Cardiac muscle cell (in vitro differentiated cells and primary cell): ENCODE data around the gene AP3S1. TPM values are rescaled to one million over a fixed set of nuclear protein-coding genes. Genes with fewer than 3 reads are reported as not detected.

Experiments used
- DNase-seq, 2 donors: peaks; one replicate each; pipeline versions ENCODE4 v3.0.0 to v3.0.0-alpha.2; 2010 to 2017; ENCODE audit warnings: low read depth in 1 of 2, low spot score in 1 of 2
- H3K27ac ChIP-seq: fragments of 200-600 bp; sonication (generic); 2 replicates; pipeline ENCODE4 v1.5.1; 2016
- H3K27me3 ChIP-seq: fragments of 200-600 bp; sonication (generic); 2 replicates; pipeline ENCODE4 v1.6.0; 2016; ENCODE audit warnings: control low read depth
- H3K36me3 ChIP-seq: fragments of 200-600 bp; sonication (generic); 2 replicates; pipeline ENCODE4 v1.5.1; 2016; ENCODE audit warnings: control low read depth
- H3K4me1 ChIP-seq: fragments of 200-600 bp; sonication (generic); 2 replicates; pipeline ENCODE4 v1.8.1; 2017; ENCODE audit warnings: low read depth, mild to moderate bottlenecking, mixed run types
- H3K4me3 ChIP-seq: fragments of 200-600 bp; sonication (generic); 2 replicates; pipeline ENCODE4 v1.5.1; 2016; ENCODE audit warnings: mild to moderate bottlenecking
- H3K9me3 ChIP-seq: fragments of 200-600 bp; sonication (generic); 2 replicates; pipeline ENCODE4 v1.5.1; 2017; ENCODE audit warnings: low read depth, mild to moderate bottlenecking, control low read depth
- polyA plus RNA-seq: library from polyadenylated mRNA; unstranded; fragments of >200 nt; fragmentation: Nextera tagmentation; extraction: Ambion mirVana; gene quantifications from 2 replicates; pipeline ENCODE4 v1.2.1, GENCODE V29; 2016
- total RNA-seq: library from RNA; depleted of rRNA; stranded (reverse); fragments of >200 nt; gene quantifications from 2 replicates; pipeline ENCODE4 v1.2.3, GENCODE V29; 2016
- TF ChIP-seq, protein P1 (sequence below): IDR thresholded peaks from 2 replicates; pipeline ENCODE4 v1.5.1; 2012; ENCODE audit warnings: low read depth, mild to moderate bottlenecking, low read length

The AP3S1 gene
- total and polyA plus RNA-seq, 2 experiments from 2014 or later, result 62.5 to 86.6 TPM

DNA sequence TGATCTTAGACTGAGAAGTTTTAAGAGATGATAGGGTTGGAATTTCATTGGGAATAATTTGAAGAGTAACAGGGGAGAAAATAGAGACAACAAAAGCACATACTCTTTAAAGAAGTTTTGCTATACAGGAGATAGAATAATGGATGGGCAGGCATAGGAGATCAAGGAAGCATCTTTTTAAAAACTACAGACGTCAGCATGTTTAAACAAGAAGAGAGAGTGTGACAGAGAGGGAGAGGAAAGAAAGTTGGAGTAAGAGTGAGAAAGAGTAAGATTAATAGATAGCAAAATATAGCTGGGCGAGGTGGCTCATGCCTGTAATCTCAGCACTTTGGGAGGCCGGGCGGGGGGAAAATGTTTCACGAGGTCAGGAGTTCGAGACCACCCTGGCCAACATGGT is 115.2 kb downstream of the AP3S1 start:
- Histone ChIP-seq H3K4me3 (no peak overlapping the region), H3K27ac (no peak overlapping the region), H3K9me3 (no peaks in the 10 kb centered on the region), H3K36me3 (no peaks in the 10 kb centered on the region), H3K4me1 (no peaks in the 10 kb centered on the region), H3K27me3 (peaks cover 44% of the 10 kb centered on the region)
- TF ChIP-seq, protein P1, sequence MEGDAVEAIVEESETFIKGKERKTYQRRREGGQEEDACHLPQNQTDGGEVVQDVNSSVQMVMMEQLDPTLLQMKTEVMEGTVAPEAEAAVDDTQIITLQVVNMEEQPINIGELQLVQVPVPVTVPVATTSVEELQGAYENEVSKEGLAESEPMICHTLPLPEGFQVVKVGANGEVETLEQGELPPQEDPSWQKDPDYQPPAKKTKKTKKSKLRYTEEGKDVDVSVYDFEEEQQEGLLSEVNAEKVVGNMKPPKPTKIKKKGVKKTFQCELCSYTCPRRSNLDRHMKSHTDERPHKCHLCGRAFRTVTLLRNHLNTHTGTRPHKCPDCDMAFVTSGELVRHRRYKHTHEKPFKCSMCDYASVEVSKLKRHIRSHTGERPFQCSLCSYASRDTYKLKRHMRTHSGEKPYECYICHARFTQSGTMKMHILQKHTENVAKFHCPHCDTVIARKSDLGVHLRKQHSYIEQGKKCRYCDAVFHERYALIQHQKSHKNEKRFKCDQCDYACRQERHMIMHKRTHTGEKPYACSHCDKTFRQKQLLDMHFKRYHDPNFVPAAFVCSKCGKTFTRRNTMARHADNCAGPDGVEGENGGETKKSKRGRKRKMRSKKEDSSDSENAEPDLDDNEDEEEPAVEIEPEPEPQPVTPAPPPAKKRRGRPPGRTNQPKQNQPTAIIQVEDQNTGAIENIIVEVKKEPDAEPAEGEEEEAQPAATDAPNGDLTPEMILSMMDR, result no peak
- DNase-seq, result no peak

DNA sequence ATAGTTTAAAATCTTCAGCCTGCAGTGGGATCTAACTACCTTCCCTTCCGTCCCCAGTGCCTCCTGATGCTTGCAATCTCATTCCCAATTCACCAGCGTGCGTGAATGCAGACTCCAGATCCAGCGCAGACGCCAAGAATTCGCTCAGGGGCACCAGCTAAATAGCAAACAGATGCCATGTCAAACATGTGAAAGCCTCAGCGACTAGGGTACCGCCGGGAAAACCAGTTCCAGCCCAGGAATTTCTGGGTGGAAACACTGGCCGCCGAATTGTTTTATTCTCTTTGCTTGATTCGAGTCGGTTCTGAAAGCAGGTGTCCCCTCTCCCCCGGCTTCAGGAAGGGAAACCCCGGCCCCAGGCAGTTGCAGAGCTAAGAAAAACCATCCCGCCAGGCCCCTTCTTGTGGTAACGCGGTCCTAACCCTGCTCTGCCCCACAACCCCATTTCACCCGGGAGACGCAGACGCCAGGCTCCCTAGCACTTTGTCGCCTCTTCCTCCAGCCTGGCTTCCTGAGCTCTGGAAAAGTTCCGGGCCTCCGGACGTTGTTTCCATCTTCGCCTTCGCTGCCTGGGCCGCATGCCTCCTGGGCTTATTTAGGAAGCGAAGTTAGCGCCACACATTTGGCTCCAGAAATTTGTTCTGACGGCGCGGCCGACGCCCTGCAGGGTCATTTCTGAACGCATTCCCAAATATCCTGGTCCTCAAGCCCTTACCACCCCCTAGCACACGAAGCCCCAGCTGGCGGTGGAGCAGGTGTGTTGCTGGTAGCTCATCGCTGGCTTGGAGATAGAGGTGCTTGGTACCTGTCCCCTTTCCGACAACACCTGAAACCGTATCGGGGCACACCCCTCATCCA is 119.9 kb downstream of the AP3S1 start:
- peaks cover 90% of the 10 kb centered on the region for H3K27me3 ChIP-seq
- DNase-seq, result peak in 1 of 2 donors; percentile 26
- peak overlapping the region; percentile 36 for H3K4me3 ChIP-seq

DNA sequence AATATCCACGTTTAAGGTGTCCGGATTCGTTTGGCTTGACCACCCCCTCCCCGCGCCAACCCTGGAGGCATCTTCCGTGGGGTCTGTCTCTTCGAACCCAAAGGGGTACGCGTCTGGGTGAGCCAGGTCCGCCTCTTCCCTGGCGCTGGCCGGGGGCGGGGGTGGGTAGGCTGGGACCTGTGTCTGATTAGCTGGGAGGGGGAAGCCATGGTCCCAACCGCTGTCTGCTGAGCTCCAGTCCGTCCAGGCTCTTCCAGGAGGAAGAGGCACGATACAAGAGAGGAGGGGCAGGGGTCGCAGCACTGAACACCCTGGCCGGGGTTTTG is 120.5 kb downstream of the AP3S1 start, which contains the start of gene LVRN:
Gene LVRN, plus strand, starts transcription at position 237 of the 326 bp plus-strand sequence. CDS start 143 bp downstream, outside the sequence.
- no peak within 1 kb of the TSS for H3K27ac ChIP-seq
- TF ChIP-seq, protein P1, result no peak
- H3K9me3 ChIP-seq, result no peaks in the 10 kb centered on the region
- H3K27me3 ChIP-seq, result peaks cover 96% of the 10 kb centered on the region
- H3K4me3 ChIP-seq, result peak within 1 kb of the TSS; percentile 36
- DNase-seq, result peak in 1 of 2 donors; percentile 3
- no peaks in the 10 kb centered on the region for H3K4me1 ChIP-seq
- H3K36me3 ChIP-seq, result no peaks in the 10 kb centered on the region

More for the DNA sequence above, 119.9 kb downstream of the AP3S1 start:
- H3K9me3 ChIP-seq, result no peaks in the 10 kb centered on the region
- H3K27ac ChIP-seq, result no peak overlapping the region
- TF ChIP-seq, protein P1, result no peak
- no peaks in the 10 kb centered on the region for H3K36me3 ChIP-seq
- H3K4me1 ChIP-seq, result no peaks in the 10 kb centered on the region

DNA sequence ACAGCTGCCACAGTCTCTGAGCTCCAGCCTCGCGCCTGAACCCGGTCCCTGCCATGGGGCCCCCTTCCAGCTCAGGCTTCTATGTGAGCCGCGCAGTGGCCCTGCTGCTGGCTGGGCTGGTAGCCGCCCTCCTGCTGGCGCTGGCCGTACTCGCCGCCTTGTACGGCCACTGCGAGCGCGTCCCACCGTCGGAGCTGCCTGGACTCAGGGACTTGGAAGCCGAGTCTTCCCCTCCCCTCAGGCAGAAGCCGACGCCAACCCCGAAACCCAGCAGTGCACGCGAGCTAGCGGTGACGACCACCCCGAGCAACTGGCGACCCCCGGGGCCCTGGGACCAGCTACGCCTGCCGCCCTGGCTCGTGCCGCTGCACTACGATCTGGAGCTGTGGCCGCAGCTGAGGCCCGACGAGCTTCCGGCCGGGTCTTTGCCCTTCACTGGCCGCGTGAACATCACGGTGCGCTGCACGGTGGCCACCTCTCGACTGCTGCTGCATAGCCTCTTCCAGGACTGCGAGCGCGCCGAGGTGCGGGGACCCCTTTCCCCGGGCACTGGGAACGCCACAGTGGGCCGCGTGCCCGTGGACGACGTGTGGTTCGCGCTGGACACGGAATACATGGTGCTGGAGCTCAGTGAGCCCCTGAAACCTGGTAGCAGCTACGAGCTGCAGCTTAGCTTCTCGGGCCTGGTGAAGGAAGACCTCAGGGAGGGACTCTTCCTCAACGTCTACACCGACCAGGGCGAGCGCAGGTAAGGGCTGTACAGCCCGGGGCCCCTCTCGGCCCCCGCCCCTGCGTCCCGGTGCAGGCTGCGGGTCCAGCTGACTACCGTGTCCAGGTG is 121.0 kb downstream of the AP3S1 start:
- Histone ChIP-seq H3K27me3 (peaks cover 98% of the 10 kb centered on the region), H3K4me1 (no peaks in the 10 kb centered on the region), H3K9me3 (no peaks in the 10 kb centered on the region), H3K27ac (no peak overlapping the region), H3K36me3 (no peaks in the 10 kb centered on the region), H3K4me3 (peak overlapping the region; percentile 36)
- DNase-seq, result peak; percentile 44 to 51
- TF ChIP-seq, protein P1, result peak; percentile 3

DNA sequence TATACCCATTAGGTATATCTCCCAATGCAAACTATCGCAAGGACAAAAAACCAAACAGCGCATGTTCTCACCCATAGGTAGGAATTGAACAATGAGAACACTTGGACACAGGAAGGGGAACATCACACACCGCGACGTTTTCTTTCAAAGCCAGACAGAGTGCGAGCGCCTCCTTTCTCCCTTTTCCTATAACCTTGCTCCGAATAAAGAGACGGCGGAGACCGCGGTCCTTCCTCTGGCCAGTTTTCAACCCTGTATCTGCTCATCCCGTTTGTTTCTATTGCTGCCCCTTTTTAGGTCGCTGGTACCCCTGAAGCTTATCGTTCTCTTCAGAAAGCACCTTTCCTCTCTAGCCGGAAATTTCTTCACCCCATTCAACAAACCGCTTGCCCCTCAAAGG is 121.8 kb downstream of the AP3S1 start:
- peak overlapping the region; percentile 36 for H3K4me3 ChIP-seq
- H3K36me3 ChIP-seq, result no peaks in the 10 kb centered on the region
- no peak overlapping the region for H3K27ac ChIP-seq
- H3K27me3 ChIP-seq, result peaks cover 97% of the 10 kb centered on the region
- DNase-seq, result peak in 1 of 2 donors; percentile 5
- no peaks in the 10 kb centered on the region for H3K9me3 ChIP-seq
- H3K4me1 ChIP-seq, result no peaks in the 10 kb centered on the region
- TF ChIP-seq, protein P1, result no peak

Other genes with a start within 250 kb of the AP3S1 start
- 0.28 and 0.63 TPM in 2 replicates for gene TICAM2, start 239.5 kb upstream of the AP3S1 start, total RNA-seq
- gene TICAM2, start 239.5 kb upstream of the AP3S1 start, polyA plus RNA-seq, result 0.22 and 0.54 TPM in 2 replicates
- 105 and 264 TPM in 2 replicates for gene TMED7, start 215.9 kb upstream of the AP3S1 start, total RNA-seq
- 43.3 and 52.9 TPM in 2 replicates for gene TMED7, start 215.9 kb upstream of the AP3S1 start, polyA plus RNA-seq
- 19.0 and 27.1 TPM in 2 replicates for gene CDO1, start 25.3 kb upstream of the AP3S1 start, total RNA-seq
- gene CDO1, start 25.3 kb upstream of the AP3S1 start, polyA plus RNA-seq, result 14.5 and 16.1 TPM in 2 replicates
- 31.4 and 31.6 TPM in 2 replicates for gene ATG12, start 370 bp upstream of the AP3S1 start, total RNA-seq
- gene ATG12, start 370 bp upstream of the AP3S1 start, polyA plus RNA-seq, result 60.8 and 86.3 TPM in 2 replicates
- gene LVRN, start 120.5 kb downstream of the AP3S1 start, total RNA-seq, result 0.36 and 3.0 TPM in 2 replicates
- 0.25 TPM in 1 of 2 replicates, not detected in the other for gene LVRN, start 120.5 kb downstream of the AP3S1 start, polyA plus RNA-seq
- gene ARL14EPL, start 190.5 kb downstream of the AP3S1 start, total RNA-seq, result not detected in 2 replicates
- gene ARL14EPL, start 190.5 kb downstream of the AP3S1 start, polyA plus RNA-seq, result not detected in 2 replicates
- 21.7 and 23.4 TPM in 2 replicates for gene COMMD10, start 243.1 kb downstream of the AP3S1 start, total RNA-seq
- gene COMMD10, start 243.1 kb downstream of the AP3S1 start, polyA plus RNA-seq, result 48.1 and 58.8 TPM in 2 replicates